Measurements from ENCODE around the gene OSTN.

DNA sequence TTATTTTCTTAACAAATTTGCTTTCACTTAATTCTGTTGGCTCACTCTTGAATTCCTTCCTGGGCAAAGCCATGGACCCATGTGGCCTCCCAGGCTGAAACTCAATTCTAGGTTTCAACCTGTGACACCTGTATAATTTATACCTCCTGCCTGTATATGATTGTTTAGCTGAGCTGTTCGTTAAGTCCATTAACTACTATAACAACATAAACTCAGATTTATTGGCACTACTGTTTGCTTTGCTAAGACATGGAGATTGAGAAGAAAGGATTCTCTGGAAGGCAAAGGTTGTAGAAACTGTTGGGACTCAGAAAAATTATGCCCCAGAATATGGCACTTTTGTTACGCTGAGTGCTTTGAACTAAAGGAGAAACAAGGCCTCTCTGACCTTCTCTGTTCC is 103.4 kb downstream of the OSTN start:
- TF ChIP-seq, protein P1, sequence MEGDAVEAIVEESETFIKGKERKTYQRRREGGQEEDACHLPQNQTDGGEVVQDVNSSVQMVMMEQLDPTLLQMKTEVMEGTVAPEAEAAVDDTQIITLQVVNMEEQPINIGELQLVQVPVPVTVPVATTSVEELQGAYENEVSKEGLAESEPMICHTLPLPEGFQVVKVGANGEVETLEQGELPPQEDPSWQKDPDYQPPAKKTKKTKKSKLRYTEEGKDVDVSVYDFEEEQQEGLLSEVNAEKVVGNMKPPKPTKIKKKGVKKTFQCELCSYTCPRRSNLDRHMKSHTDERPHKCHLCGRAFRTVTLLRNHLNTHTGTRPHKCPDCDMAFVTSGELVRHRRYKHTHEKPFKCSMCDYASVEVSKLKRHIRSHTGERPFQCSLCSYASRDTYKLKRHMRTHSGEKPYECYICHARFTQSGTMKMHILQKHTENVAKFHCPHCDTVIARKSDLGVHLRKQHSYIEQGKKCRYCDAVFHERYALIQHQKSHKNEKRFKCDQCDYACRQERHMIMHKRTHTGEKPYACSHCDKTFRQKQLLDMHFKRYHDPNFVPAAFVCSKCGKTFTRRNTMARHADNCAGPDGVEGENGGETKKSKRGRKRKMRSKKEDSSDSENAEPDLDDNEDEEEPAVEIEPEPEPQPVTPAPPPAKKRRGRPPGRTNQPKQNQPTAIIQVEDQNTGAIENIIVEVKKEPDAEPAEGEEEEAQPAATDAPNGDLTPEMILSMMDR (conservative IDR thresholded peaks at IDR 0.05 in 1 of 2, IDR thresholded peaks at IDR 0.05 in 1 of 2; ENCODE audit: extremely low read depth in 1 of 2, insufficient read depth in 1 of 2, low read depth in 1 of 2, low read length in 2 of 2), result no peak
- TF ChIP-seq EZH2 (IDR thresholded peaks at IDR 0.05; ENCODE audit: borderline replicate concordance, low read length), result no peak

Measured in mammary epithelial cell (primary cell).